Activated naive CD4-positive, alpha-beta T cell treated with anti-CD3 and anti-CD28 coated beads, Interleukin-2, amount 10 ng/mL, durations not matched to agents 7 days and 5 days (primary cell): Measurements from ENCODE around the gene MEIKIN.

ENCODE experiments used
- CTCF ChIA-PET: fragments of 350-600 bp; sonication (Branson Sonifier 250); formaldehyde crosslinking; loops from one replicate; lab custom pipeline; 2021; ENCODE audit warnings: antibody characterized with exemption; lab: Charles Lee
- DNase-seq: peaks from one replicate; pipeline ENCODE4 v3.0.0-alpha.2; 2020
- H3K27ac Mint-ChIP-seq: one replicate; pipeline ENCODE4 v1.8.0; 2021; ENCODE audit warnings: mild to moderate bottlenecking, moderate library complexity, mixed read lengths
- H3K27me3 Mint-ChIP-seq: one replicate; pipeline ENCODE4 v1.8.0; 2021; ENCODE audit warnings: mild to moderate bottlenecking, mixed read lengths
- H3K36me3 Mint-ChIP-seq: one replicate; pipeline ENCODE4 v1.8.0; 2021; ENCODE audit warnings: mixed read lengths
- H3K4me1 Mint-ChIP-seq: one replicate; pipeline ENCODE4 v1.8.0; 2021; ENCODE audit warnings: mixed read lengths
- H3K4me3 Mint-ChIP-seq: one replicate; pipeline ENCODE4 v1.8.0; 2021; ENCODE audit warnings: mild to moderate bottlenecking, moderate library complexity, mixed read lengths
- H3K9me3 Mint-ChIP-seq: one replicate; pipeline ENCODE4 v1.8.0; 2021; ENCODE audit warnings: mixed read lengths

Gene MEIKIN, protein sequence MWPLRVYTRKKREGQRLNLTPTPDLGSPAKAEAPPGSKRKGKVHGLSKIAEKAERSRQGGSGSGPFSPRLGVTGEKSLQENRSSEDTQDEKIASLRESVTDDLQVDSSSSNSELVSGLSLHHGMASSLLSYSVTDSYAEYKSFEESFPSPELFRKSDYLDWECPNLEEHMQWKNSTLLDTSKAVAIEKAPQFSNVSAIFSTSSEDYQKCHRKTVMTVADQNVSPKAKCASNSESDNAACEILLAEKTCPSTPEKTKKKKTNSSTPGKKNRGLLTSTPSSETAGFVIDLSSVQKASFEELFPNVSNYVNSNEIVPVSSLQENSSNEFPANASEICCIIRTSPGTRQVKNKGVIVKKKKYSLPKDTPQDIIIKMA

DNA sequence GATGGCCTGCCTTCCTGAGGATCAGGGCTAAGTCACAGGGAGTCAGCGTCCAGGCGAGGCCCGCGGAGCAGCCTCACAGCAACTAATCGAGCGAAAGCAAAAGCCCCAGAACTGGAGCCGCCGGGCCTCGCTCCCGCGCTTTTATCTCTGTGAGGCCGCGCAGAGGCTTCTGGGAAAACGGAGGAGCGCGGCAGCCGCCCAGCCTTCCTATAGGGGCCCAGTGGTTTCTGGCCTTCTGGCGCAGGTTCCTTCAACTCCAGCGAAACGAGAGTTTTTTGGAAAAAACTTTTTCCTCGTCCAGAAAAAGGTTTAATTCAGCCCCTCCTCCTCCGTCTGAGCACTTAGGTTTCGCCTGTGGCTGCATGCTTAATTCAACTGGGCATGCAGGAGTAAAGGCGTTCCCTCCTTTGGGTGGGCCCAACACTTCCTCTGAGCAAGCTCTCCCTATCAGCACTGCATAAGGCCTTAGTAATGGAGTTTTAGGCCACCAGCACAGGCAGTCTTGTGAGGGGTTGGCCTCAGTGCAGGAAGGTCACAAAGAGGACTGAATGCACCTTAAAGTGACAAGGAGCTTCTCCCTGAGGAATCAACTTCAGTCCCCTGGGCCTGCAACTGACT is at the start of gene MEIKIN:
Gene MEIKIN, minus strand, starts transcription at position 113 of the 618 bp plus-strand sequence. CDS start 158 bp downstream, outside the sequence.
- no peaks in the 10 kb centered on the region for H3K9me3 Mint-ChIP-seq
- CTCF ChIA-PET: interaction anchor here (1.4 kb wide), 1 partner anchor 135 kb away, joined by 4 read pairs; no protein-coding TSS in a partner anchor
- peak within 1 kb of the TSS; percentile 38 for H3K27ac Mint-ChIP-seq
- no peaks in the 10 kb centered on the region for H3K36me3 Mint-ChIP-seq
- H3K4me1 Mint-ChIP-seq: no peaks in the 10 kb centered on the region
- DNase-seq: no peak
- peak within 1 kb of the TSS; percentile 13 for H3K4me3 Mint-ChIP-seq
- H3K27me3 Mint-ChIP-seq: peaks cover 8% of the 10 kb centered on the region

DNA sequence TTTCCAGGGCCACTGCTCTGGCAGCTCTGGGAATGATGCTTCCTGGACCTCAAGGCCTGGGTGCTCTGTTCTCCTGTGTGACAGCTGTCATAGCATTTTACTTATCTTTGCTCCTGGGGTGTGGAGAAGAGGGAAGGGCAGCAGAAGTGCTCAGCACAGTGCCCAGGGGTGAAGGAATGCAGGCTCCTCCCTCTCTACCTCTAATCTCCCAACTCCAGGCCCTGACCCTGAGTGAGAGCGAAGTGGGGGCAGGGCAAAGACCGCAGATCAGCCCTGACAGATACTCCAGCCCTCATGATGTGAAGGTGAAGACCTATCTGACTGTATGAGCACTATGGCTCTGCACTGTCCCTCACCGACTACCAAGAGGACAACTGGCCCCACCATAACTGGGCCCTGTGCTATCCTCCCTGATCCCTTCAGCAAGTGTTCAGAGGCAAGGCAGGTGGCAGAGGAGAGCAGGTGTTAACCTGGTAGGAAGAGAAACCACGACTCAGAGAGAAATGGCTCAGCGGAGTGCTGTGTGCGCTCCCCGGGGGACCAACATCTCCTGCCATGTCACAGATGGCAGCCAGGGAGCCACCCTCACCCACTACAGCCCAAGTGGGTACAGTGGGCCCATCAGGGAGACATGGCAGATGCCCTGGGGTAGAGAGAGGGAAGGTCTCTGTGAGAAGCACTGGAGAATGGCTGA is 49.2 kb upstream of the MEIKIN start:
- Mint-ChIP-seq H3K9me3 (no peaks in the 10 kb centered on the region), H3K4me1 (peaks cover 34% of the 10 kb centered on the region), H3K27me3 (peaks cover 29% of the 10 kb centered on the region), H3K4me3 (no peak overlapping the region), H3K27ac (no peak overlapping the region), H3K36me3 (no peaks in the 10 kb centered on the region)
- CTCF ChIA-PET: no interaction called here
- DNase-seq: no peak

DNA sequence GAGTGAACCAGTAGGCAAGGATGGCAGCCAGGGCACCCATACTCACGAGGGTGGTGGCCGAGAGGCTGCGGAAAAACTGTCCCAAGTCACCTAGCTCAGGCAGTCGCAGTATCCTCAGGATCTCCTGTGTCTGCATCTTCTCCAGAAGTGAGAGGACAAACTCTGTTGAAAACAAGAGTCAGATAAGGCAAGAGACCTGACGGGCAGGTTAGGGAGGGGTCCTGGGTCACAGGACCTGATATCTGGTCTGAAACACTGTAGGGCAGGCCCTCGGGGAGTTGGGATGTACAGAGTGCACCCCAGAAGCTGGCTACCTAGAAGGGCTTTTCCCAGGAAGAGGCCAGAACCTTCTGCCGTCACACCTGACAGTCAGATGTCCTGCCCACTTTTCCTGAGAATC is 48.6 kb upstream of the MEIKIN start:
- H3K9me3 Mint-ChIP-seq: no peaks in the 10 kb centered on the region
- no peaks in the 10 kb centered on the region for H3K36me3 Mint-ChIP-seq
- no peak overlapping the region for H3K4me3 Mint-ChIP-seq
- DNase-seq: peak; percentile 9
- H3K4me1 Mint-ChIP-seq: peaks cover 28% of the 10 kb centered on the region
- no peak overlapping the region for H3K27ac Mint-ChIP-seq
- CTCF ChIA-PET: no interaction called here
- peaks cover 29% of the 10 kb centered on the region for H3K27me3 Mint-ChIP-seq

DNA sequence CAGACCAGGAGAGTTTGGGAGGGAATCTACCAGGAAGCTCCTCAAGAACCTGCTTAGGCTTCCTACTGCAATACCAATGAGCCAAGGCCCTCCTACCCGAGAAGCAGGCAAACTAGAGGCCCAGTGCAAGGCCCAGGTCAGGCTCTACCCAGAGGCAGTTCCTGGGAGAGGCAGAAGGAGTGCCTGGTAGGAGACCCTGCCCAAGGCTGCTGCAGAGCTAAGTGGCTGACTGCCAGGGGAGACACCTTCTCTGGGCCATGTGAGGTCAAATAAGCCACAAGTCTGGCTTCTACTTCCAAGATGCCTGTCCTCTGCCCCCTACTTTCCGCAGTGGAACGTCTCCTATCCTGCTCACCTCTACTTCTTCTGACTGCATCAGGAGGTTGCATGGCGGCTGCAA is 48.2 kb upstream of the MEIKIN start:
- Mint-ChIP-seq H3K4me1 (peaks cover 24% of the 10 kb centered on the region), H3K9me3 (no peaks in the 10 kb centered on the region), H3K4me3 (no peak overlapping the region), H3K36me3 (no peaks in the 10 kb centered on the region), H3K27me3 (peaks cover 29% of the 10 kb centered on the region), H3K27ac (no peak overlapping the region)
- CTCF ChIA-PET: no interaction called here
- DNase-seq: peak; percentile 17

DNA sequence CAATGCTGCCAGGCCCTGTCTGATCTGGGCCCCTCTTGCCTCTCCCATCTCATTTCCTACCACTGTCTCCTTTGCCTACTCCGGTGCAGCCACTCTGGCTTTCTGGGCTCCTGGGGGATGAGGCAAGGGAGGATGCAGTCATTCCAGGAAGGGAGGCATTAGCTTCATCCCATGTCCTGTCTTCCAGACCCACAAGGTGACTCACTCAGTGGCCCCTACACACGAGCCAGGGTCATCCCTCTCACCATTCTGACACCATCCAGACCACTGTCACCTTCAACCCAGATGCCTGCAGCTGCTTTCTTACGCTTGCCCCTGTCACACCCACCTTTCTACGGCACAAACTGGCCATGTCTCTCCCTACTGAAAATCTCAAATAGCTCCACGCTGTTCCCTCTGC is 46.9 kb upstream of the MEIKIN start:
- CTCF ChIA-PET: interaction anchor here (0.9 kb wide), 2 partner anchors 11 to 15 kb away, joined by 3 to 4 read pairs; no protein-coding TSS in a partner anchor
- Mint-ChIP-seq H3K36me3 (no peaks in the 10 kb centered on the region), H3K27me3 (peaks cover 29% of the 10 kb centered on the region), H3K27ac (no peak overlapping the region), H3K9me3 (no peaks in the 10 kb centered on the region), H3K4me1 (peaks cover 12% of the 10 kb centered on the region), H3K4me3 (no peak overlapping the region)
- DNase-seq: peak; percentile 17

DNA sequence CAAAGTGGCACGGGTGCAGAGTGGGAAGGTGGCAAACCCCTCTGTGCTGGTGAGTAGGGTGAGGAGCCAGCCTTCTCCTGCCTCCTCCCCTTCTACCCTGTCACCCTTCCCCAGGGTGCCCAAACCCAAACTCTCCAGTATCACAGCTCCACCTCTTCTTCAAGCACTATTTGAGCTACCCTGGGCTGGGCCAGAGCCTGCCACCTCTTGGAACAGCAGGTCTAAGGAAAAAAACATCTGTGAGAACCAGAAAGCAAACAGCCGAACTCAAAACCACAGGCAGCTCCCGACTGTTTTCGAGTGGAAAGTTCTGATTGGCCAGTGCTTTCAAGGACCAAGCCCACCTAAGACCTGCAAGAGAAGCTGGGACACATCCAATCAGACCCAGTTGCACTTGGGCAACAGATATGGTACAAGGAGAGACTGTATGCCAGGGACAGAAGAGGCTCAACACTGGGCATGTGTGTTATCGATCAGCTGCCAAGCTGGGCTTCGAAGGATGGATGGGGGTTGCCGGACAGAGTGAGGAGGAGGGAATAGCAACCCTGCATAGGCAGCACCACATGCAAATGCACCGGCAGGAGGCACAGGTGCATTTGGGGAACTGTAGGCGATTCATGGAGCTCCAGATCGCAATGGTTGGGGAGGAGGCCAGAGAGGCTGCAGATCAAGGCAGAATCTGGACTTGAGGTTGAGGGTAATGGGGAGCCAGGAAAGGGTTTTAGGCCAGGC is 46.3 kb upstream of the MEIKIN start:
- no peak overlapping the region for H3K27ac Mint-ChIP-seq
- CTCF ChIA-PET: interaction anchor here (0.9 kb wide), 1 partner anchor 16 kb away, joined by 4 read pairs; no protein-coding TSS in a partner anchor
- H3K36me3 Mint-ChIP-seq: no peaks in the 10 kb centered on the region
- DNase-seq: no peak
- no peak overlapping the region for H3K4me3 Mint-ChIP-seq
- H3K4me1 Mint-ChIP-seq: peaks cover 5% of the 10 kb centered on the region
- H3K27me3 Mint-ChIP-seq: peaks cover 29% of the 10 kb centered on the region
- no peaks in the 10 kb centered on the region for H3K9me3 Mint-ChIP-seq

DNA sequence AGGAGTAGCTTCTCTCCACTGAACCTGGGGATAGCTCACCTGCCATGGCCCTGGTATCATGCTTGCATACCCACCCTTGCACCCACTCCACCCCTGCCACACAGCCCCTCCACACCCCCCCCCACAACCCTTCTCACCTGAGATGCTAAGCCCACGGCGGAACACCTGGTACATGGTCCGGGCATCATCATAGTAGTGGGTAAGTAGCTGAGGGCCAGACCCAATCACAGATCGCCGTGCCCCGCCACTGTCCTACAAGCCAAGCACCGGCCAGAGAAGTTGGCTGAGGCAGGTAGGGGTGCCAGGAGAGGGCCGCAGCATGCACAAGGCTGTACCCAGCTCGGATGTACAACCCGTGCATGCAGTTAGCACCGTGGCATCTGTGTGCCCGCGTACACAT is 45.3 kb upstream of the MEIKIN start:
- H3K4me3 Mint-ChIP-seq: no peak overlapping the region
- H3K27ac Mint-ChIP-seq: no peak overlapping the region
- H3K4me1 Mint-ChIP-seq: no peaks in the 10 kb centered on the region
- H3K36me3 Mint-ChIP-seq: no peaks in the 10 kb centered on the region
- CTCF ChIA-PET: no interaction called here
- DNase-seq: no peak
- peaks cover 29% of the 10 kb centered on the region for H3K27me3 Mint-ChIP-seq
- H3K9me3 Mint-ChIP-seq: no peaks in the 10 kb centered on the region

DNA sequence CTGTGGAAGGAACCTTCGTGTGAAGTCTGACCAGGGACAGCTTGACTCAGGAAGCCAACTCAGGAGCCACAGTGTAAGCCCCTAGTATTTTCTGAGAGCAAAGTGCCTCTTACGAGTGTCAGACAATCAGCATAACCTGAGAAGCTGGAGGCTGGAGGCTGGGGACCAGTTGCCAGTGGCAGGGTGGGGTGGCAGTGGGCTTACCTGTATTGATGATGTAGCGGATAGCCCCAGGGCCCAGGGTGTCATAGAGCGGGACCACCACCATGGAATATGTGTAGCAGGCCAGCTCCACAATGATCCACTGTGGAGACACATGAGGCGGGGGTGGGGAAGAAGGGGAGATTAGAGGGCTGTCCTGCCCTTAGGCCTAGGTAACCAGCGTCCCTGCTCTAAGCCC is 43.1 kb upstream of the MEIKIN start:
- peaks cover 20% of the 10 kb centered on the region for H3K27me3 Mint-ChIP-seq
- DNase-seq: no peak
- no peaks in the 10 kb centered on the region for H3K36me3 Mint-ChIP-seq
- H3K27ac Mint-ChIP-seq: no peak overlapping the region
- H3K9me3 Mint-ChIP-seq: no peaks in the 10 kb centered on the region
- CTCF ChIA-PET: no interaction called here
- no peaks in the 10 kb centered on the region for H3K4me1 Mint-ChIP-seq
- H3K4me3 Mint-ChIP-seq: no peak overlapping the region

DNA sequence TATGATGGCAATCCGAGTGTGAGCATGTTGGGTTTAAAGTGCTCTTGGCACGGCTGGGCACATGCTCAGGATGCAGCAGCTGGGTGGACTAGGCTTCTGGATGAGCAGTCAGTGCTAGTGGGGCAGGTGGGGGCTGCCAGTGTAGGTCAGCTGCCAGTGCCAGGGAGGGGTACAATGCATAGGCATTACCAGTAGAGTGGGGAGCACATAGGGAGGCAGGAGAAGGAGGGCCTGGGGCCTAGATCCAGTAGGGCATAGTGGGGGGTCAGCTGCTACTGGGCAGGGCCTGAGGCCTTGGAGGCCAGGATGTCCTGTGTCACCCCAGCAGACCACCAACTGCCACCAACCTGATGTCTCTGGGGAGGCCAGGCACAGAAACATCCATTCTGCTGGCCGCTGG is 41.8 kb upstream of the MEIKIN start:
- peaks cover 8% of the 10 kb centered on the region for H3K4me1 Mint-ChIP-seq
- H3K4me3 Mint-ChIP-seq: no peak overlapping the region
- CTCF ChIA-PET: no interaction called here
- H3K9me3 Mint-ChIP-seq: no peaks in the 10 kb centered on the region
- H3K36me3 Mint-ChIP-seq: no peaks in the 10 kb centered on the region
- DNase-seq: no peak
- peaks cover 22% of the 10 kb centered on the region for H3K27me3 Mint-ChIP-seq
- H3K27ac Mint-ChIP-seq: no peak overlapping the region

DNA sequence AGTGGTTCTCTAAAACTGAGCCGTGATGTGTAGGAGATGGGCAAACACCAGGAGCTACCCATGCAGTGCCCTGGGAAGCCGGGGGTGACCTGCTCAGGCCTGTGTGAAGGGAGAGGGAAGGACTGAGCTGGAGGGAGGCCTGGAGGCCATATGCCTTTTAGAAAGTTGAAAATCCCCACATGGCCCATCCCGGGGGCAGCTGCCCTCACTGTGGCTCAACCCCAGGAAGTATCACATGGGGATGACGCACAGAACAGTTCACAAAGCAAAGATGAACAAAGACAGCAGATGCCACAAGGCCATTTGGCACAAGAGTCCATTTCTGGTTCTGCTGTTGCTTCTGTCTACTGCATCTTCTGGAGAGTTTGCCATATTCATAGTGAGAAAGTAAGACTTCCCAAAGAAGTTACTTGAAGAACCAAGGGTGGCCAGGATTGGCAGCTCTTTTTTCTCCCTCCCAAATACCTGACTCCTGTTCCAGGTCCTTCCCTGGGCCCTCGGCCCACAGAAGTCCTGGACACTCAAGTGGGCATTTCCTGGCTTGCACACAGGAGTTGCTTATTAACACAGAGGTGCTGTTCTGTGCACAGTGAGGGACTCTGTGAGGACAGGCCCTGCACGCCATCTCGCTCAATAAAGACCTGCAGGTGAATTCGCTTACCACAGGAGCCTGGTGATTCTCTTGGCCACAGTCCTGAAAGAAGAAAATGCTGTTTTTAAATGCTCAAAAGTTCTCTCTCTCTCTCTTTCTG is 40.9 kb upstream of the MEIKIN start:
- no peak for DNase-seq
- H3K4me1 Mint-ChIP-seq: peaks cover 8% of the 10 kb centered on the region
- no peaks in the 10 kb centered on the region for H3K36me3 Mint-ChIP-seq
- no peak overlapping the region for H3K4me3 Mint-ChIP-seq
- peaks cover 13% of the 10 kb centered on the region for H3K27me3 Mint-ChIP-seq
- CTCF ChIA-PET: interaction anchor here (0.9 kb wide), 1 partner anchor 19 kb away, joined by 3 read pairs; no protein-coding TSS in a partner anchor
- no peak overlapping the region for H3K27ac Mint-ChIP-seq
- H3K9me3 Mint-ChIP-seq: no peaks in the 10 kb centered on the region

DNA sequence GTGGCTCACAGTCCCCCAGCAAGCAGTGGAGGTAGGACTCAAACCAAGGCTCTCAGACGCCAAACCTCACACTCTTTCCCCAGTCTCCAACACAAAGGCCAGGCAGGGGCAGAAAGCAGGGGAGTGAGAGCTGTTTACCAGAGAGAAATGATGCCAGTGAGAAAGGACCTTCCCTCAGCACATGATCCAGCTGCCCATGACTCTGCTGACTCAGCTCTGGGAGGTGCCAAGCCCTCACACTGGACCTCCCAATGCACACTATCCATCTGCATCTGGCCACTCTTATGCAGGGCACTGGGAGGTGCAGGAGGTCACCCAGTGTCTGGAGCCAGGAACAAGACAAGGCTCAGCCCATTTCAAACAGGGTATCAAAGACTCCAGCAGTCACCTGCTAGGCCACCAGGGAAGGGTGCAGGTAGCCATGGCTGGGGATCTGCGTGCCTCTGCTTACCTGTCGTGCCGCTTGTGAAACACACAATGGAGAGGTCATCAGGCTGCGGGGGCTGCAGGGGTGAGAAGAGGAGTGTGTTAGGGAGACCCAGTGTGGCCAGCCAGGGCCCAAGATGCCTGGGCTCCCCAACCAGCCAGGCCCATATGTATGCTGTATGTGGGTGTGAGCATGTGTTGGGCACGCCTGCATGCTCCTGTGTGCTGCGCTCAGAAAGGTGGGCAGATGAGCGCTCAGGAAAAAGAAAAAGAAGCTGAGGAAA is 39.6 kb upstream of the MEIKIN start:
- Mint-ChIP-seq H3K4me3 (no peak overlapping the region), H3K36me3 (no peaks in the 10 kb centered on the region), H3K27me3 (peaks cover 18% of the 10 kb centered on the region), H3K9me3 (no peaks in the 10 kb centered on the region), H3K4me1 (peaks cover 8% of the 10 kb centered on the region), H3K27ac (no peak overlapping the region)
- CTCF ChIA-PET: interaction anchor here (0.9 kb wide), 1 partner anchor 20 kb away, joined by 3 read pairs; no protein-coding TSS in a partner anchor
- no peak for DNase-seq

DNA sequence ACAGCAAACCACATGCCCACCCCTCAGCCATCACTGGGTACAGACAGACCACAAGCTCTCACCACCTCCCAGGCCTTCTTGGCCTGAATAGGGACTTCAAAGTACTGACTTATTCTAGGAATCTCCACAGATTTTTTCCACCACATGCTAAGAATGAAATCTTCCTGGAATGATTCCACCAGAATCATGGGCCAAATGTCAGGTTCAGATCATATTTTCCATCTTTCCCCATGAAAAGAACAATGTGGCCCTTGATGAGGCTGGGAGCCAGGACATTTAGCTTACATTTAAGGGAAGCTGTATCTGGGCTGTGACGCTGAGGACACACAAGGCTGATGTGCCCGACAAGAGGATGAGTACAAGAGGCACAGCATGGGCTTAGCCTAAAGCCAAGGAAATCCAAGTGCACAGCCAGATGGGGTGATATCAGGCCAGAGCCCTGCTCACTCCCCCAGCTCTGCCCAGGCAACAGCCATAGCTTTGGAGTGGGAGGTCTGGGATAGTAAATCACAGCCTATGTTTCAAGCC is 37.8 kb upstream of the MEIKIN start:
- CTCF ChIA-PET: no interaction called here
- DNase-seq: no peak
- peaks cover 8% of the 10 kb centered on the region for H3K4me1 Mint-ChIP-seq
- no peaks in the 10 kb centered on the region for H3K9me3 Mint-ChIP-seq
- no peaks in the 10 kb centered on the region for H3K36me3 Mint-ChIP-seq
- H3K27me3 Mint-ChIP-seq: peaks cover 21% of the 10 kb centered on the region
- no peak overlapping the region for H3K4me3 Mint-ChIP-seq
- H3K27ac Mint-ChIP-seq: no peak overlapping the region

DNA sequence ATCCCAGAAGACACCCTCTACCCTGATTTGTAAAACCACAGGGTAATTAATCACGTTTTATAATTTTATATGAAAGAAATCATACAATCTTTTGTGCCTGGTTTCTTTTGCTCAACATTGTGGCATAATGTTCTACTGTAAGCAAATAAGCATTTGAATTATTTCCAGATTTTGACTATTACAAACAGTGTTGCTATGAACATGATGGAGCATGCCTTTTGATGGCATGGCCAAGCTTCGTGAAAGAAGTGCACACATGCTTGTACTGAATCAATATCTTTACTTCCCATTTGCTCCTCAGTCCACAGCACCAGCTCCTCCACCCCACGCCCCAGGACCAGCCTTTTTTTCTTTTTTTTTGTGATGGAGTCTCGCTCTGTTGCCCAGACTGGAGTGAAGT is 36.1 kb upstream of the MEIKIN start:
- Mint-ChIP-seq H3K4me3 (no peak overlapping the region), H3K4me1 (peaks cover 24% of the 10 kb centered on the region), H3K27me3 (peaks cover 21% of the 10 kb centered on the region), H3K27ac (no peak overlapping the region), H3K9me3 (no peaks in the 10 kb centered on the region), H3K36me3 (no peaks in the 10 kb centered on the region)
- DNase-seq: no peak
- CTCF ChIA-PET: interaction anchor here (1.1 kb wide), 1 partner anchor 11 kb away, joined by 3 read pairs; no protein-coding TSS in a partner anchor
